SK-N-SH treated with all-trans-retinoic acid at 6 μM for 48 hours (cell line): ENCODE data around the gene RNF167.

Source experiments
- ATAC-seq: fragments of 200-7000 bp; cut with Tn5 transposase; 3 replicates; pipeline ENCODE4 v1.9.1; 2020; ENCODE audit warnings: mild to moderate bottlenecking, moderate library complexity
- ARNTL ChIP-seq: fragments of 450-650 bp; formaldehyde crosslinking; IDR thresholded peaks from 2 replicates; pipeline ENCODE4 v1.5.0; 2020; ENCODE audit warnings: low read depth, mild to moderate bottlenecking, moderate library complexity, borderline replicate concordance
- BACH2 ChIP-seq: fragments of 250-450 bp; sonication (Bioruptor Pico); IDR thresholded peaks from 2 replicates; pipeline ENCODE4 v1.9.0; 2021; ENCODE audit warnings: mild to moderate bottlenecking, borderline replicate concordance
- CREB5 ChIP-seq: fragments of 250-450 bp; sonication (Bioruptor Pico); IDR thresholded peaks from 2 replicates; pipeline ENCODE4 v1.5.1; 2020; ENCODE audit warnings: low read depth, mild to moderate bottlenecking, moderate library complexity
- CSDC2 ChIP-seq: fragments of 250-450 bp; sonication (Bioruptor Pico); IDR thresholded peaks from 2 replicates; pipeline ENCODE4 v1.5.0; 2020; ENCODE audit warnings: mild to moderate bottlenecking, moderate library complexity
- CSRNP3 ChIP-seq: fragments of 250-450 bp; sonication (Bioruptor Pico); IDR thresholded peaks from 2 replicates; pipeline ENCODE4 v1.5.1; 2021; ENCODE audit warnings: mild to moderate bottlenecking, moderate library complexity
- ESRRG ChIP-seq: fragments of 250-450 bp; sonication (Bioruptor Pico); IDR thresholded peaks from 2 replicates; pipeline ENCODE4 v1.6.1; 2021; ENCODE audit warnings: mild to moderate bottlenecking
- GLIS3 ChIP-seq: fragments of 250-450 bp; sonication (Bioruptor Pico); IDR thresholded peaks from 2 replicates; pipeline ENCODE4 v1.5.0; 2020; ENCODE audit warnings: mild to moderate bottlenecking, moderate library complexity
- ISL1 ChIP-seq: fragments of 250-450 bp; sonication (Bioruptor Pico); IDR thresholded peaks from 2 replicates; pipeline ENCODE4 v2.1.2; 2022; ENCODE audit warnings: mild to moderate bottlenecking, moderate library complexity
- OSR1 ChIP-seq: fragments of 250-450 bp; sonication (Bioruptor Pico); IDR thresholded peaks from 2 replicates; pipeline ENCODE4 v1.8.0; 2022; ENCODE audit warnings: moderate library complexity, mild to moderate bottlenecking, inconsistent platforms
- PATZ1 ChIP-seq: fragments of 250-450 bp; sonication (Bioruptor Pico); IDR thresholded peaks from 2 replicates; pipeline ENCODE4 v1.8.0; 2020; ENCODE audit warnings: mild to moderate bottlenecking, moderate library complexity, borderline replicate concordance
- POU6F1 ChIP-seq: fragments of 250-450 bp; sonication (Bioruptor Pico); IDR thresholded peaks from 2 replicates; pipeline ENCODE4 v1.8.0; 2021; ENCODE audit warnings: low read depth, mild to moderate bottlenecking, moderate library complexity, borderline replicate concordance
- PPARA ChIP-seq: fragments of 250-450 bp; sonication (Bioruptor Pico); IDR thresholded peaks from 2 replicates; pipeline ENCODE4 v1.5.0; 2020; ENCODE audit warnings: mild to moderate bottlenecking, borderline replicate concordance
- RARB ChIP-seq: fragments of 250-450 bp; sonication (Bioruptor Pico); IDR thresholded peaks from 2 replicates; pipeline ENCODE4 v1.8.0; 2021; ENCODE audit warnings: mild to moderate bottlenecking, moderate library complexity
- SNAI2 ChIP-seq: fragments of 250-450 bp; sonication (Bioruptor Pico); IDR thresholded peaks from 2 replicates; pipeline ENCODE4 v1.5.0; 2020; ENCODE audit warnings: mild to moderate bottlenecking, moderate library complexity
- TOX ChIP-seq: fragments of 250-450 bp; sonication (Bioruptor Pico); IDR thresholded peaks from 2 replicates; pipeline ENCODE4 v1.8.0; 2021; ENCODE audit warnings: mild to moderate bottlenecking, moderate library complexity, borderline replicate concordance
- ZC3H10 ChIP-seq: fragments of 250-450 bp; sonication (Bioruptor Pico); IDR thresholded peaks from 2 replicates; pipeline ENCODE4 v1.5.1; 2021; ENCODE audit warnings: mild to moderate bottlenecking, moderate library complexity
- ZFP3 ChIP-seq: fragments of 250-450 bp; sonication (Bioruptor Pico); IDR thresholded peaks from 2 replicates; pipeline ENCODE4 v1.5.0; 2020; ENCODE audit warnings: mild to moderate bottlenecking, moderate library complexity
- ZFP30 ChIP-seq: fragments of 450-650 bp; formaldehyde crosslinking; IDR thresholded peaks from 2 replicates; pipeline ENCODE4 v1.5.0; 2022; ENCODE audit warnings: mild to moderate bottlenecking, moderate library complexity
- ZNF565 ChIP-seq: fragments of 450-650 bp; formaldehyde crosslinking; conservative IDR thresholded peaks from 2 replicates; pipeline ENCODE4 v1.5.0; 2020; ENCODE audit warnings: low read depth, mild to moderate bottlenecking, moderate library complexity
- ZNF70 ChIP-seq: fragments of 450-650 bp; formaldehyde crosslinking; IDR thresholded peaks from 2 replicates; pipeline ENCODE4 v1.5.0; 2020; ENCODE audit warnings: mild to moderate bottlenecking, moderate library complexity
- ZNF8 ChIP-seq: fragments of 450-650 bp; formaldehyde crosslinking; IDR thresholded peaks from 2 replicates; pipeline ENCODE4 v1.5.0; 2020; ENCODE audit warnings: mild to moderate bottlenecking, moderate library complexity

RNF167 gene

GRCh38 chr17:4959261-4959965 lies 19.3 kb downstream of the RNF167 start:
- TF ChIP-seq PATZ1 (CRISPR knock-in tag) = no peak
- no peak for TF ChIP-seq BACH2 (CRISPR knock-in tag)
- TF ChIP-seq TOX (CRISPR knock-in tag) = no peak
- TF ChIP-seq CSDC2 (CRISPR knock-in tag) = no peak
- no peak for TF ChIP-seq CSRNP3 (CRISPR knock-in tag)
- TF ChIP-seq SNAI2 = no peak
- TF ChIP-seq ESRRG (CRISPR knock-in tag) = no peak
- no peak for TF ChIP-seq CREB5 (CRISPR knock-in tag)
- TF ChIP-seq POU6F1 (CRISPR knock-in tag) = no peak
- TF ChIP-seq GLIS3 (CRISPR knock-in tag) = no peak
- TF ChIP-seq ZNF70 (CRISPR knock-in tag) = no peak
- no peak for TF ChIP-seq ISL1 (CRISPR knock-in tag)
- TF ChIP-seq ARNTL (CRISPR knock-in tag) = no peak
- no peak for TF ChIP-seq OSR1 (CRISPR knock-in tag)
- TF ChIP-seq ZNF565 (CRISPR knock-in tag) = no peak
- TF ChIP-seq ZC3H10 (CRISPR knock-in tag) = no peak
- no peak for ATAC-seq

GRCh38 chr17:4960279-4960922 lies 20.3 kb downstream of the RNF167 start:
- TF ChIP-seq PPARA (CRISPR knock-in tag) = no peak
- TF ChIP-seq ZNF8 (CRISPR knock-in tag) = no peak
- no peak for TF ChIP-seq ZC3H10 (CRISPR knock-in tag)
- TF ChIP-seq, all 23 proteins: peak for 0
- ATAC-seq = no peak

GRCh38 chr17:4965311-4965986 lies 25.4 kb downstream of the RNF167 start:
- TF ChIP-seq ARNTL (CRISPR knock-in tag) (no peak), ISL1 (CRISPR knock-in tag) (no peak), ZNF70 (CRISPR knock-in tag) (no peak), RARB (CRISPR knock-in tag) (no peak), OSR1 (CRISPR knock-in tag) (no peak), ZFP30 (CRISPR knock-in tag) (no peak), ZFP3 (CRISPR knock-in tag) (no peak)
- ATAC-seq = no peak
